DND-41 (cell line): ENCODE results near the gene LPAR3.

Experiments used
- ATAC-seq: fragments of 200-7000 bp; cut with Tn5 transposase; 3 replicates; pipeline ENCODE4 v1.9.1; 2021; ENCODE audit warnings: low read depth; ENCODE audit not compliant: insufficient read depth
- DNase-seq: peaks from one replicate; pipeline ENCODE4 v3.0.0-alpha.2; 2020
- H2AFZ ChIP-seq: 2 replicates; pipeline ENCODE4 v1.6.0; 2012; ENCODE audit warnings: low read depth, low read length
- H3K27ac ChIP-seq: 2 replicates; pipeline ENCODE4 v1.5.1; 2012; ENCODE audit warnings: low read length, inconsistent platforms
- H3K27me3 ChIP-seq: fragments of 200-600 bp; sonication (generic); 2 replicates; pipeline ENCODE4 v1.6.0; 2012; ENCODE audit warnings: low read length, mild to moderate bottlenecking, inconsistent platforms; ENCODE audit not compliant: insufficient read depth, poor library complexity
- H3K36me3 ChIP-seq: 2 replicates; pipeline ENCODE4 v1.5.1; 2012; ENCODE audit warnings: low read length, inconsistent platforms; ENCODE audit not compliant: insufficient read depth
- H3K4me1 ChIP-seq: 2 replicates; pipeline ENCODE4 v1.5.1; 2012; ENCODE audit warnings: mild to moderate bottlenecking, low read length; ENCODE audit not compliant: insufficient read depth
- H3K4me2 ChIP-seq: 2 replicates; pipeline ENCODE4 v1.6.0; 2012; ENCODE audit warnings: mild to moderate bottlenecking, moderate library complexity, low read length, inconsistent platforms; ENCODE audit not compliant: insufficient read depth
- H3K4me3 ChIP-seq, 2 experiments: fragments of 200-600 bp in 1 of 2; shearing (Covaris generic) in 1 of 2; 2 replicates each; pipeline ENCODE4 v1.5.1; 2012 to 2016; ENCODE audit warnings: inconsistent platforms in 2 of 2, low read length in 2 of 2, mild to moderate bottlenecking in 2 of 2, low read depth in 1 of 2, moderate library complexity in 1 of 2
- H3K79me2 ChIP-seq: 2 replicates; pipeline ENCODE4 v1.6.0; 2012; ENCODE audit warnings: low read length, inconsistent platforms; ENCODE audit not compliant: insufficient read depth
- H3K9ac ChIP-seq: 2 replicates; pipeline ENCODE4 v1.6.0; 2012; ENCODE audit warnings: low read depth, mild to moderate bottlenecking, inconsistent platforms, low read length, moderate library complexity
- H3K9me3 ChIP-seq: 2 replicates; pipeline ENCODE4 v1.5.1; 2012; ENCODE audit warnings: low read length, moderate library complexity, mild to moderate bottlenecking, inconsistent platforms; ENCODE audit not compliant: insufficient read depth, severe bottlenecking
- H4K20me1 ChIP-seq: 2 replicates; pipeline ENCODE4 v1.6.0; 2012; ENCODE audit warnings: low read length; ENCODE audit not compliant: insufficient read depth
- CTCF ChIP-seq: IDR thresholded peaks from 2 replicates; pipeline ENCODE4 v1.5.1; 2012; ENCODE audit warnings: borderline replicate concordance, low read length, moderate library complexity, mild to moderate bottlenecking; ENCODE audit not compliant: poor library complexity, severe bottlenecking; ENCODE audit errors: extremely low read depth
- EZH2 ChIP-seq: IDR thresholded peaks from 3 replicates; pipeline ENCODE4 v1.6.1; 2012; ENCODE audit warnings: borderline replicate concordance, low read depth, mild to moderate bottlenecking, moderate library complexity, low read length, inconsistent platforms; ENCODE audit not compliant: severe bottlenecking

The LPAR3 gene

GRCh38 chr1:84785271-84786036, 107.6 kb downstream of the LPAR3 start:
- no peak overlapping the region for H3K27ac ChIP-seq
- H3K4me1 ChIP-seq: no peaks in the 10 kb centered on the region
- no peak for DNase-seq
- TF ChIP-seq EZH2 (no peak), CTCF (no peak)
- no peaks in the 10 kb centered on the region for H3K27me3 ChIP-seq
- no peak overlapping the region for H3K4me2 ChIP-seq
- no peak for ATAC-seq
- no peak overlapping the region for H3K9ac ChIP-seq
- H3K9me3 ChIP-seq: no peaks in the 10 kb centered on the region
- no peaks in the 10 kb centered on the region for H4K20me1 ChIP-seq
- H3K79me2 ChIP-seq: no peaks in the 10 kb centered on the region
- H2AFZ ChIP-seq: no peak overlapping the region
- H3K4me3 ChIP-seq: no peak overlapping the region
- H3K36me3 ChIP-seq: no peaks in the 10 kb centered on the region

- Histone ChIP-seq H3K9ac (no peak overlapping the region), H4K20me1 (no peaks in the 10 kb centered on the region), H3K4me3 (no peak overlapping the region), H3K36me3 (no peaks in the 10 kb centered on the region), H2AFZ (no peak overlapping the region), H3K27me3 (no peaks in the 10 kb centered on the region), H3K4me1 (no peaks in the 10 kb centered on the region), H3K27ac (no peak overlapping the region), H3K9me3 (no peaks in the 10 kb centered on the region), H3K79me2 (no peaks in the 10 kb centered on the region), H3K4me2 (no peak overlapping the region)
- ATAC-seq (no peak), DNase-seq (no peak)
- TF ChIP-seq EZH2 (no peak), CTCF (no peak)
Observed at GRCh38 chr1:84782881-84783280, 110.1 kb downstream of the LPAR3 start.

GRCh38 chr1:84781946-84782771, 110.8 kb downstream of the LPAR3 start:
- no peaks in the 10 kb centered on the region for H3K9me3 ChIP-seq
- H3K9ac ChIP-seq: no peak overlapping the region
- DNase-seq: peak; percentile 60
- H2AFZ ChIP-seq: no peak overlapping the region
- ATAC-seq: peak; percentile 69
- no peaks in the 10 kb centered on the region for H3K36me3 ChIP-seq
- TF ChIP-seq CTCF (peak; percentile 61), EZH2 (no peak)
- H4K20me1 ChIP-seq: no peaks in the 10 kb centered on the region
- no peaks in the 10 kb centered on the region for H3K79me2 ChIP-seq
- H3K4me1 ChIP-seq: no peaks in the 10 kb centered on the region
- H3K4me3 ChIP-seq: no peak overlapping the region
- H3K4me2 ChIP-seq: no peak overlapping the region
- H3K27me3 ChIP-seq: no peaks in the 10 kb centered on the region
- H3K27ac ChIP-seq: no peak overlapping the region
